Karpas-422 (cell line): Measurements from ENCODE around the gene L3MBTL2. TPM values are rescaled to one million over a fixed set of nuclear protein-coding genes. Genes with fewer than 3 reads are reported as not detected.

ENCODE experiments used
- DNase-seq: peaks from one replicate; pipeline ENCODE4 v3.0.0-alpha.2; 2015
- H2AFZ ChIP-seq: fragments of 200-600 bp; sonication (generic); 2 replicates; pipeline ENCODE4 v1.6.1; 2014; ENCODE audit warnings: antibody characterized with exemption, low read length, mixed read lengths
- H3K27ac ChIP-seq: fragments of 200-600 bp; sonication (generic); 2 replicates; pipeline ENCODE4 v1.5.1; 2014; ENCODE audit warnings: mild to moderate bottlenecking, low read length, moderate library complexity
- H3K27me3 ChIP-seq: fragments of 200-600 bp; sonication (generic); 2 replicates; pipeline ENCODE4 v1.6.1; 2014; ENCODE audit warnings: low read length, mixed read lengths
- H3K36me3 ChIP-seq: fragments of 200-600 bp; sonication (generic); 2 replicates; pipeline ENCODE4 v1.6.1; 2014; ENCODE audit warnings: low read length, mixed read lengths; ENCODE audit not compliant: insufficient read depth
- H3K4me1 ChIP-seq: fragments of 200-600 bp; sonication (generic); 2 replicates; pipeline ENCODE4 v1.6.1; 2014; ENCODE audit warnings: mild to moderate bottlenecking, low read length, mixed read lengths
- H3K4me2 ChIP-seq: fragments of 200-600 bp; sonication (generic); 2 replicates; pipeline ENCODE4 v1.6.1; 2014; ENCODE audit warnings: low read length, low read depth, mild to moderate bottlenecking; ENCODE audit not compliant: poor library complexity, severe bottlenecking
- H3K4me3 ChIP-seq: fragments of 200-600 bp; sonication (generic); 2 replicates; pipeline ENCODE4 v1.5.1; 2014; ENCODE audit warnings: mild to moderate bottlenecking, antibody characterized with exemption, low read length, mixed read lengths
- H3K79me2 ChIP-seq: fragments of 200-600 bp; sonication (generic); 2 replicates; pipeline ENCODE4 v1.6.1; 2014; ENCODE audit warnings: mild to moderate bottlenecking, low read length, mixed read lengths
- H3K9ac ChIP-seq: fragments of 200-600 bp; sonication (generic); 2 replicates; pipeline ENCODE4 v1.6.0; 2014; ENCODE audit warnings: low read length
- H3K9me2 ChIP-seq: fragments of 200-600 bp; sonication (generic), shearing (Covaris generic); replicated peaks from 2 replicates; pipeline ENCODE4 v1.6.0; 2014; ENCODE audit warnings: mild to moderate bottlenecking, low read length, moderate library complexity; ENCODE audit not compliant: insufficient read depth
- H3K9me3 ChIP-seq: fragments of 300-700, 200-600 bp; sonication (generic); 2 replicates; pipeline ENCODE4 v1.6.1; 2014; ENCODE audit warnings: low read length, mixed read lengths
- H4K20me1 ChIP-seq: fragments of 200-600 bp; sonication (generic); 2 replicates; pipeline ENCODE4 v1.6.1; 2014; ENCODE audit warnings: mild to moderate bottlenecking, antibody characterized with exemption, low read length, low read depth; ENCODE audit not compliant: insufficient read depth
- total RNA-seq: library from RNA; depleted of rRNA; stranded (reverse); fragments of >200 nt; shearing (Covaris generic); gene quantifications from 2 replicates; pipeline ENCODE4 v1.2.3, GENCODE V29; 2014; ENCODE audit warnings: low replicate concordance

L3MBTL2 gene
- total RNA-seq, 1 experiment from 2014 or later: 19.9 TPM

DNA sequence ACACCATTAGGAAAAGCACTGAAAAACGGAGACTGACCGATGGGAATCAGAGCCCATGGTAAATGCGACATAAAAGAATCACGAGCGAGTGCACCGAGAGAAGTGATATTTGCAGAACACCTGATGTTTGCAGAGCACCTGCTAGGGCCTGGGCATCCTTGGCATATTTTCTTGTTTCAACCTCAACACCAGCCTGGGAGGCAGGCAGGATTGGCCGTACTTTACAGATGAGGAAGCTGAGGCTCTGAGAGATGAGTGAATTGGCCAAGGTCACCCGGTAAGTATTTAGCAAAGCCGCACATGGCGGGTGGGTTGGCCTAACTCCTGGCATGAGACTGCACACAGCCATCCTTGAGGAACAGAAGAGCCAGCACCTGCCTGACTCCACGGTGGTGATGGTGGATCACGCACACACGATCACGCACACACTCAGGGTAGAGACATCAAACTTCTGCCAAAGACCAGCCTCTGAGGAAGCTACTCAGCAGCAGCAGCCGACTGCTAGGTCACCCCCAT, 57.2 kb downstream of the L3MBTL2 start:
- H3K79me2 ChIP-seq: no peaks in the 10 kb centered on the region
- no peak for DNase-seq
- H3K4me3 ChIP-seq: no peak overlapping the region
- H3K9ac ChIP-seq: no peak overlapping the region
- no peak overlapping the region for H3K27ac ChIP-seq
- no peaks in the 10 kb centered on the region for H3K4me1 ChIP-seq
- H3K4me2 ChIP-seq: no peak overlapping the region
- H2AFZ ChIP-seq: no peak overlapping the region
- H3K36me3 ChIP-seq: peaks cover 32% of the 10 kb centered on the region
- no peaks in the 10 kb centered on the region for H3K9me3 ChIP-seq
- no peaks in the 10 kb centered on the region for H3K27me3 ChIP-seq
- no peaks in the 10 kb centered on the region for H4K20me1 ChIP-seq
- H3K9me2 ChIP-seq: no peaks in the 10 kb centered on the region

- no peak for DNase-seq
- H3K36me3 ChIP-seq: peaks cover 33% of the 10 kb centered on the region
- H3K79me2 ChIP-seq: no peaks in the 10 kb centered on the region
- H3K9ac ChIP-seq: no peak overlapping the region
- H4K20me1 ChIP-seq: no peaks in the 10 kb centered on the region
- no peaks in the 10 kb centered on the region for H3K27me3 ChIP-seq
- no peak overlapping the region for H3K27ac ChIP-seq
- no peaks in the 10 kb centered on the region for H3K4me1 ChIP-seq
- no peaks in the 10 kb centered on the region for H3K9me3 ChIP-seq
- no peak overlapping the region for H3K4me2 ChIP-seq
- no peak overlapping the region for H2AFZ ChIP-seq
- no peak overlapping the region for H3K4me3 ChIP-seq
- H3K9me2 ChIP-seq: no peaks in the 10 kb centered on the region
Observed at GRCh38 chr22:41263704-41264103, 58.6 kb downstream of the L3MBTL2 start.

- H4K20me1 ChIP-seq: no peaks in the 10 kb centered on the region
- H3K4me1 ChIP-seq: no peaks in the 10 kb centered on the region
- H3K9me2 ChIP-seq: no peaks in the 10 kb centered on the region
- no peak for DNase-seq
- H2AFZ ChIP-seq: no peak overlapping the region
- H3K27me3 ChIP-seq: no peaks in the 10 kb centered on the region
- H3K9me3 ChIP-seq: no peaks in the 10 kb centered on the region
- H3K36me3 ChIP-seq: peaks cover 30% of the 10 kb centered on the region
- no peak overlapping the region for H3K9ac ChIP-seq
- H3K4me2 ChIP-seq: no peak overlapping the region
- no peaks in the 10 kb centered on the region for H3K79me2 ChIP-seq
- H3K4me3 ChIP-seq: no peak overlapping the region
- H3K27ac ChIP-seq: no peak overlapping the region
Observed at GRCh38 chr22:41264408-41264941, 59.4 kb downstream of the L3MBTL2 start.

- Histone ChIP-seq H4K20me1 (0 out of 2 replicates have a peak, but pooled peaks cover 6% of the 10 kb centered on the region), H3K9ac (no peak overlapping the region), H3K27ac (no peak overlapping the region), H3K9me2 (no peaks in the 10 kb centered on the region), H3K4me2 (no peak overlapping the region), H3K4me1 (no peaks in the 10 kb centered on the region), H3K27me3 (no peaks in the 10 kb centered on the region), H3K4me3 (no peak overlapping the region), H2AFZ (no peak overlapping the region), H3K9me3 (no peaks in the 10 kb centered on the region), H3K36me3 (peaks cover 21% of the 10 kb centered on the region), H3K79me2 (peaks cover 6% of the 10 kb centered on the region; the same call in 1 of the 2 replicates)
- no peak for DNase-seq
Observed at GRCh38 chr22:41267958-41268357, 62.8 kb downstream of the L3MBTL2 start.

DNA sequence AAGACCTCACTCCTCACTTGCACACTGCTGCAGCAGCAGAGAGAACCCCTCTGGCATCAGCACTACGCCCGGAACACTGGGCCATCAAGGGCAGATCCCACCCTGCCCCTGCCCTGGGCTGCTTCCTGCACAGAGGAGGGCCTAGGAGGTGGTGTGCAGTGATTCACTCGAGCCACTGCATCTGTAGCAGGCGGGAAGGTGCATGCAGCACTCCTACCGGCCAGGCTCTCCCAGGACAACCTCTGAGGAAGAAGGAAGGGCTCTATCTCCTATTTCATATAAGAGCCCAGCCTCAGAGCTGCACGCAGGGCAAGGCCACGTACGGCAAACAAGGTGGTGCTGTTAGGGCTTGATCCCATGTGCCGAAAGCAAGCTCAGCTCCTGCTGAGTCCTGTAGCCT, 66.7 kb downstream of the L3MBTL2 start:
- Histone ChIP-seq H2AFZ (no peak overlapping the region), H3K79me2 (peaks cover 11% of the 10 kb centered on the region), H3K9me3 (no peaks in the 10 kb centered on the region), H3K9me2 (no peaks in the 10 kb centered on the region), H3K4me3 (no peak overlapping the region), H3K27me3 (no peaks in the 10 kb centered on the region), H3K4me1 (no peaks in the 10 kb centered on the region), H4K20me1 (0 out of 2 replicates have a peak, but pooled peaks cover 6% of the 10 kb centered on the region), H3K27ac (no peak overlapping the region), H3K9ac (no peak overlapping the region), H3K4me2 (no peak overlapping the region), H3K36me3 (peaks cover 36% of the 10 kb centered on the region)
- DNase-seq: no peak

DNA sequence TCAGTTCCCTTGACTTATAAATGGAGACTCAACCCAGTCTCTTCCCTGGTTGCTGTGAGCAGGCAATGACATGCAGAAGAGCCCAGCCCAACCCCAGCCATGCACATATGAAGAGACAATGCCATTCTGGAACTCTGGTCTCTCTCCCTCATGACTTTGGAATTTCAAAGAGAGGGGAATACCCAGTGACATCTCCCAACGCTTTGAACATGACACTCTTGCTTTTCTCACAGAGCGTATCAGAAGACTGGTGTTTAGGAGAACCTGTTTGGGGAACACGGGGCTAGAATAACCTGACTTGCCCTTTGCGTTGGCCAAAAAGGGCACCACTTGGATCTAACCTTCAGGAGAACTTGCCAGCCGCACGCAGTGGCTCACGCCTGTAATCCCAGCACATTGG, 68.0 kb downstream of the L3MBTL2 start:
- no peak overlapping the region for H3K27ac ChIP-seq
- H3K4me1 ChIP-seq: no peaks in the 10 kb centered on the region
- no peaks in the 10 kb centered on the region for H3K9me3 ChIP-seq
- DNase-seq: no peak
- no peaks in the 10 kb centered on the region for H3K9me2 ChIP-seq
- no peaks in the 10 kb centered on the region for H3K27me3 ChIP-seq
- 0 out of 2 replicates have a peak, but pooled peaks cover 6% of the 10 kb centered on the region for H4K20me1 ChIP-seq
- H3K4me2 ChIP-seq: no peak overlapping the region
- H3K4me3 ChIP-seq: no peak overlapping the region
- no peak overlapping the region for H2AFZ ChIP-seq
- H3K79me2 ChIP-seq: peaks cover 11% of the 10 kb centered on the region
- no peak overlapping the region for H3K9ac ChIP-seq
- H3K36me3 ChIP-seq: peaks cover 43% of the 10 kb centered on the region

- Histone ChIP-seq H3K27ac (no peak overlapping the region), H3K79me2 (peaks cover 14% of the 10 kb centered on the region), H2AFZ (no peak overlapping the region), H3K27me3 (no peaks in the 10 kb centered on the region), H3K4me2 (no peak overlapping the region), H3K36me3 (peaks cover 40% of the 10 kb centered on the region), H3K9me3 (no peaks in the 10 kb centered on the region), H3K9ac (no peak overlapping the region), H4K20me1 (0 out of 2 replicates have a peak, but pooled peaks cover 6% of the 10 kb centered on the region), H3K4me3 (no peak overlapping the region), H3K4me1 (no peaks in the 10 kb centered on the region), H3K9me2 (no peaks in the 10 kb centered on the region)
- DNase-seq: no peak
Observed at GRCh38 chr22:41274856-41275255, 69.7 kb downstream of the L3MBTL2 start.

DNA sequence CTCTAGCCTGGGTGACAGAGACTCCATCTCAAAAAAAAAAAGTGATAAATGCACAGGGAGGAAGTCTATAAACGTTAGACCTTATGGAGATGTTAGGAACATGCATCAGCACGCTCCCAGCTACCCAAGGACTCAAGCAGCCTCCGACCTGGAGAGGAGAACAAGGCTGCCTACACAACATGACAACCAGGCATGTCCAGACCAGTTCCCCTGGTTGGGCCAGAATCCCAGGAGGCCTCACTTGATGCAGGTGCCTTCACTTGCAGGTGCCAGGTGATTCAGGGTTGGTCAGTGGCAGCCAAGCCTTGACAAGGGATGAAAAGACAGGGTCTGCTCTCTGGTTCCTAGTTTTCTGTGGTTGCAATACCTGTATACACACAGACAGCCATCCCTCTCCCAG, 75.0 kb downstream of the L3MBTL2 start:
- Histone ChIP-seq H3K27me3 (no peaks in the 10 kb centered on the region), H3K9me2 (no peaks in the 10 kb centered on the region), H3K36me3 (peaks cover 53% of the 10 kb centered on the region), H3K9ac (no peak overlapping the region), H4K20me1 (0 out of 2 replicates have a peak, but pooled peaks cover 6% of the 10 kb centered on the region), H2AFZ (no peak overlapping the region), H3K79me2 (peaks cover 44% of the 10 kb centered on the region), H3K4me3 (no peak overlapping the region), H3K27ac (no peak overlapping the region), H3K4me2 (no peak overlapping the region), H3K9me3 (no peaks in the 10 kb centered on the region), H3K4me1 (peaks cover 7% of the 10 kb centered on the region)
- DNase-seq: no peak
